NK-92 treated with Interleukin-12 subunit alpha and Interleukin-12 subunit beta, amount 100 ng/mL, for 24 hours (cell line): ENCODE results near the gene KLHL2.
"Not testable (repeated sequence)": the region's sequence is repeated elsewhere in the genome, so short reads cannot be mapped to it uniquely, and the experiment has no call there.

ENCODE experiments used
- DNase-seq: peaks from one replicate; lab custom pipeline; 2025; lab: John Stamatoyannopoulos, UW

The KLHL2 gene

GRCh38 chr4:165234766-165235165, 27.4 kb downstream of the KLHL2 start:
- DNase-seq = no peak

DNA sequence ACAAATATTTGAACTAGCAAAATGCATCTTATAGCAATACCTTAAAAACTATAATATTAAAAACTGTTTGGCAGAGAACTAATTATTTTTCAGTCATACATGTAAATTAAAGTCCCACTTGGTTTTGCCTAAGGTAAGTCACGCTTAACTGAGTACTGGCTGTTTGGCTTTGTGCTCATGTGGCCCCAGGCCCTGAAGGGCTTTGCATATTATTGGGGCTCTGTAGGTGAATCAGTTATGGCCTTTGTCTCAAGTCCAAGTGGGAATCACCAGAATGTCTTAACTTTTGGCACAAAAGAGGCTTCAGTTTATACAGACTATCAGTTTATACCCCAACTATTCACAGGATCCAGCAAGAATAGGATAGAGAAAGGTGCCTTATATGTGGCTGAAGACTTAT, 29.5 kb downstream of the KLHL2 start:
- DNase-seq = not testable (repeated sequence)

DNA sequence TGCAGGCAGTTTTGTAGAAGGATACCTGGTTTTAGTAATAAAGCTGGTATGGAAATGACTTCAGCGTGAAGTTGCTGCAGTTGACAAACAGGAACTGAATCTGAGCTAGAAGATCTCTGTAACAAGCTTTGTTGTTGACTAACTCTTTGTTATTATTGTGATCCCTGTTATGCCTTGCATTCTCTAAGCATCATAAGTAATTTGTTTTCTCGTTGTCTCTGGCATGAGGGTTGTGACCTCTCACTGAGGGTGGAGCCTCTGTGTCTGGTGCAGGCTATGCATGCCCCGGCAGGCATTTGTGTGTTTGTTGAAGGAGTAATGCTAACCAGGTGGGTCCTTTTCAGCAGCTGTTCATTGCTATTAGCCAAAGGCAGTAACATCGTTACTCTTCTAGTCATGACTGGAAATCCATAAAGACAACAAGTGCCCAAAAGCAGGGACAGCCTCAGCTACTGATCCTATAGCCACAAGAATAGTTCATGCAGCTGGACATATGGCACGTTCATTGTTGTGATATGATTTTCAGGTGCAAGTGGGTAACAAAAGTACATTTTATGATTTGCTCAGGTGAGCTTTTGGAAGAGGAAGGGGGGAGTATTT, 30.8 kb downstream of the KLHL2 start:
- not testable (repeated sequence) for DNase-seq

DNA sequence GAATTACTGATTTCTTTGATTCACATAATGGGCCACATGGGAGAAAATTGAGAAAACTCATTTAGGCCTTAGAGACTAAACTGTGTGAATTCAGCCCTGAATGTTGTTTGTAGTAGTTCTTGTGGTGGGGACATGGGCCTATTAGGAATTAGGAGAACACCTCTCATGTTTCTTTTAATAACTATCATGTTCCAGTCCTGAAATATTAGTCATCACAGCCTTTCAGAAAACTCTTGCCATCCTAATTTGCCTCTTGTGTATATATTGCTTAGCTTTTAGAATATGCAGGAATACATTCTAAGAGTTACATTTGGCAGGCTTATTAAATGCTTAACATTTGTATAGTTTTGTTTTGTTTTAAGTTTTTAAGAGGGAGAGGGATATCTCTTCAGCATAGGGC, 33.4 kb downstream of the KLHL2 start:
- not testable (repeated sequence) for DNase-seq

DNA sequence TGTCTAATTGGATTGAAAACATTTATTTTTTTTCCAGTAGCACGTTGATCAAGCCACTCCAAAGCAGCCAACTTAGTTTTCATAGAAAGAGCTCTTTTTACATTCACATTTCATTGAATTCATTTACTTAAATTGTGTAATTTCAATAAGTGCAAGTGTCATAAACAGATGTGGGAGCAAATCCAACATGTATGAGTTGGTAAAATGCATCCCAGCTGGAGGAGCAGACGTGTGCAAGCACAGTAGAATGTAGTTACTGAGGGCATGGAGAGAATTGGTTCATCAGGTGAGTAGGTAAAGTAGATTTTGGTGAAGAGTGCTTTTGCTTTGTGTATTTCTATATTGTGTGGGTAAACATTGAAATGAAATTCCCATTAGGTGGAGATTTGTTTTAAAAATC, 36.8 kb downstream of the KLHL2 start:
- not testable (repeated sequence) for DNase-seq

DNA sequence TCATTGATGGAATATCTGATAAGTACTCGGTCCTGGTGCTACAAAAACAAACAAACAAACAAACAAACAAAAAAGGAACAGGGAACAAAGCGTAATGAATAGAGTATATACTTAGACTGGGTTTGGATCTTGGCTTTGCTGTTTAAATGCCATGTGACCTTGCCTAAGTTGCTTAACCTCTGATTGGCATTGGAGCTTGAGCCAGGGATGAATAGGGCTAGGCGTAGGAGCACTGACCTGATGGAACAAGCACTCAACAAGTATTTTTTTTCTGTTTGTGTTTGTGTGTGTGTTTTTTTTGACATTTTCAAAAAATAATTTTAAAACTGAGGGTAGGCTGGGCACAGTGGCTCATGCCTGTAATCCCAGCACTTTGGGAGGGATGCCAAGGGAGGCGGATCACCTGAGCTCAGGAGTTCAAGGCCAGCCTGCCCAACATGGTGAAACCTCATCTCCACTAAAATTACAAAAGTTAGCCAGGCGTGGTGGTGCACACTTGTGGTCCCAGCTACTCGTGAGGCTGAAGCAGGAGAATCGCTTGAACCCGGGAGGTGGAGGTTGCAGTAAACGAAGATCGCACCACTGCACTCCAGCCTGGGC, 37.3 kb downstream of the KLHL2 start:
- not testable (repeated sequence) for DNase-seq

DNA sequence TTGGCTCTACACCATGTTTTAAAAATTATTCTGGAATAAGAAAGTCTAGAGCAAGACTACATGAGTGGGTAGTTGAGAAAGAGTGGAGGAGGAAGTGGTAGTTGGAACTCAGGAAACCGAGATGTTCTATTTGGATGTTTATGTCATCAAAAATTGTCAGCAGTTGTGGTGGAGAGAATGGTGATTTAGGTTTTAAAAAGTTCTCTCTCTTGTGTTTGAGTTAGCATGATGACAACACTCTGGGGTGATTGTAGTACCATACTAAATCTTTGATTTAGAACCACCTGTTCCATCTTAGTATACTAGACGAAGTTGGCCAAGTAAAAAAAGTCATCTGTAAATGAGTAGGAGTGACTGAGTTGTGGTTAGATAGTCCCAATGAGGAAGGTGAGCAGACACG, 40.7 kb downstream of the KLHL2 start:
- no peak for DNase-seq

- DNase-seq = not testable (repeated sequence)
These were observed 41.5 kb downstream of the KLHL2 start for GRCh38 chr4:165248904-165249303.

DNA sequence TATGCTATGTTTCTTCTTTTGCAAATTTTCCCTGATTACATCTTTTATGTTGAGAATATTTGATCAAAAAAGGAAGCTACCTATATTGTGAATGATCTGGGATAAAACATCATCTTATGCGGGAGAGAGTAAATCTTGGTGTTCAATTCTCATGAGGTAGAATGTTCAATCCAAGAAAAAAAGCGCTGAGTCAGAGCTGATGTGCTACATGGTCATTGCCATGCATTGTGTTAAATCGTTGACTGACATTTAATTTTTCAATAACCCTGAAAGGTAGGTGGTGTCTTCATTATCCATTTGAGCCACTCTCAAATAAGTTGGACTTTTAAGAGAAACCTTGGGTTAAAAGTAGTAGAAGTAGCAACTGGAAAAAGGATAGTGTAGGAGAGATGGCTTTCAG, 47.4 kb downstream of the KLHL2 start:
- not testable (repeated sequence) for DNase-seq

GRCh38 chr4:165255439-165255838, 48.1 kb downstream of the KLHL2 start:
- not testable (repeated sequence) for DNase-seq

- not testable (repeated sequence) for DNase-seq
These were observed 48.8 kb downstream of the KLHL2 start for GRCh38 chr4:165256074-165256659.

DNA sequence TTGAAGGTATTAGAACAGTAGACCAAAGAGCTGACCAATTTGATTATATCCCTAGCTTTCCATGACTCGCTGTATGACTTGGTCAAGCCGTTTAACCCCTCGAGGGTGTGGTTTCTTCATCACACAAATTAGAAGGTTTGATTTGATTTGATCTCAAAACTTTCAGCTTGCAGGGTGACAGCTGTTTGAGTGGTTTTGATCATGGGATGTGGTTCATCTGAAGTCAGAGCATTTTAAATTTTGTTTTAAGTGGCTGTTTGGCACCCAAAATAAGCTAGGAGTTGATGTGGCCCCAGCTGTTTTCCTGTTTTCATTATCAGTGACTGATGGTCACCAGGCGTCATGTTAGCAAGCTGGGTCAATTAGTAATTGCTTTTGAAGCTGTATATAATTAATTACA, 52.4 kb downstream of the KLHL2 start:
- not testable (repeated sequence) for DNase-seq

DNA sequence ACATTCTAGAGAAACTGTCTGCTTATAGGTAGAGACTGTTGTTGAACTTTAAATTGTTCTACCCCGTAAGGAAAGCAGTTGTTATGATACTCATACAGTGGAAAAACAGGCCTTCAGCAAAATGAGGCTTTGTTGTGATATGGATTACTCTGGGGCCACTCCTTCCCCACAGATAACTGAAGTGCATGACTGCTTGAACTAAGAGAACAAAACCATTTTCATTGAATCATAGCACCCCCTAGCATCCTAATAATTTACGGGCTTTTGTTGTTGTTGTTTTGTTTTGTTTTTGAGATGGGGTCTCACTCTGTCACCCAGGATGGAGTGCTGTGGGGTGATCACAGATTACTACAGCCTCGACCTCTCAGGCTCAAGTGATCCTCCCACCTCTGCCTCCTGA, 54.9 kb downstream of the KLHL2 start:
- DNase-seq = not testable (repeated sequence)

DNA sequence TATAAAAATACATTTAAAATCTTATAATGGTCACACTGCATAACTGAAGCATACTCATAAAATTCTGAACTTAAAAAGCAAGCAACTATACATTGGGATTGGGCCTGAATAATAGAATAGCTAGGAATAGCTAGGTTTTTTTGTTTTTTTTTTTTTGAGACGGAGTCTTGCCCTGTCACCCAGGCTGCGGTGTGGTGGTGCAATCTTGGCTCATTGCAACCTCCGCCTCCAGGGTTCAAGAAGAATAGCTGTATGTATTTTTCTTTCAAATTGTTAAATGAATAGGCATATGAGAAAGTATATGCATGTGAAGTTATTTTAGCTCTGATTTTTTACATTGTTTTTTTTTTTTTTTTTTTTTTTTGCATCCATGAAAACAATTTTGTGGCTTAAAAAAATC, 56.1 kb downstream of the KLHL2 start:
- not testable (repeated sequence) for DNase-seq

- not testable (repeated sequence) for DNase-seq
These were observed 62.6 kb downstream of the KLHL2 start for GRCh38 chr4:165269931-165270330.

GRCh38 chr4:165273443-165273842, 66.1 kb downstream of the KLHL2 start:
- not testable (repeated sequence) for DNase-seq

DNA sequence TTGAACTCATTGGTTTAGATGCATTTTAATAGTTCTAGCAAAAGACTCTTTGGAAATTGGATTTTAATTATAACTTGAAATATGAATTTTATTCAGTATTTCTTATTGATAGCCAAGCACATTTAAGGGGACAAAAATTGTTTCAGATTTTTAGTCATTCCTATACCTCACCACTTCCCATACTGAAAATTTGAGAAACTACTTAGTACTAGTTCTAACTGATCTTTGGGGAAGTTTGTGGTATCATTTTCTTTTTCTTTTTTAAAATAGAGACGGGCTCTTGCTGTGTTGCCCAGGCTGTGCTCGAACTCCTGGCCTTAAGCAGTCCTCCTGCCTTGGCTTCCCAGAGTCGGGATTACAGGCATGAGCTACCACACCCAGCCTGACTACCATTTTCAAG, 68.0 kb downstream of the KLHL2 start:
- not testable (repeated sequence) for DNase-seq

DNA sequence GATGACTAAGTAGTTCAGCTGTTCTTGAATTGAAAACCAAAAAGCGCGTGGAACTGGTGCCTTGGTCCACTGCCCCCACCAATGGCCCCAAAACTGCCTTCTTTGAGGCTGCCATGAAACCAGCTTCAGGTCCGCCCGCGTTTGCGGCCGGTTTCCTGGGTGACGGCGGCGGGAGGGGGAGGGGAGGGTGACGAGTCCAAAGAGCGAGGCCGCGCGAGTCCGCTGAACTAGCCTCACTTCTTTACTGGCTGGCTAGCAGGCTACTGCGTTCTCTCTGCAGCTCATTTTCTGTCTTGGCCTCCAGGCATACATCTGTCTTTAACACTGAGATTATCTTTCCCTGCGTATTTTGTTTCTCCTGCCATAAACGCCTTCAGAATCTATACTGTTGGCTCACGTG, 72.2 kb downstream of the KLHL2 start:
- not testable (repeated sequence) for DNase-seq

DNA sequence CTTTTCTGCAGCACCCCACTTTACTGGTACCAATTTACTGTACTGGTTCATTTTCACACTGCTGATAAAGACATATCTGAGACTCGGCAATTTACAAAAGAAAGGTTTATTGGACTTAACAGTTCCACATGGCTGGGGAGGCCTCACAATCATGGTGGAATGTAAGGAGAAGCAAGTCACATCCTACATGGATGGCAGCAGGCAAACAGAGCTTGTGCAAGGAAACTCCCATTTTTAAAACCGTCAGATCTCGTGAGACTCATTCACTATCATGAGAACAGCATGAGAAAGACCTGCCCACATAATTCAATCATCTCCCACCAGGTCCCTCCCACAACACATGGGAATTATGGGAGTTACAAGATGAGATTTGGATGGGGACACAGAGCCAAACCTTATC, 77.3 kb downstream of the KLHL2 start:
- DNase-seq = not testable (repeated sequence)

GRCh38 chr4:165286619-165287340, 79.4 kb downstream of the KLHL2 start:
- DNase-seq = not testable (repeated sequence)

DNA sequence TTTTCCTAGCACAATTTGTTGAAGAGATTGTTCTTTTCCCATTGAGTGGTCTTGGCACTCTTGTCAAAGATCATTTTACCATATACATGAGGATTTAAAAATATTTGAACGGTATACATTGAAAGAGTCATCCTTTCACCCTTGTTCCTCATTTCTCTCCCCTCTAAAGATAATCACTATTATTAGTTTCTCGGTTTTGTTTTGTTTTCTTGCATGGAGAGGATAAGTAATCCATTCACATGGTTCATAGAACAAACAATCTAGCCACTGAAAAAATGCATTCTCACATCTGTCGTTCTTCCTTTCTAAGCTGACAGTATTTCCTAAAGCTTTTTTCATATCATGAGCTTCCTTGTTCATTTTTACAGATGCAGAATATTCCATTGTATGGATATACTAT, 80.9 kb downstream of the KLHL2 start:
- no peak for DNase-seq

GRCh38 chr4:165288639-165289422, 81.5 kb downstream of the KLHL2 start:
- no peak for DNase-seq
